B cell (primary cell): Measurements from ENCODE around the gene TMEM114.

Experiments
- CTCF ChIP-seq: fragments of 200-600 bp; IDR thresholded peaks from one replicate; pipeline ENCODE4 v1.8.0; 2022; ENCODE audit warnings: antibody characterized with exemption, mild to moderate bottlenecking
- EZH2 ChIP-seq: IDR thresholded peaks from 2 replicates; pipeline ENCODE4 v1.6.1; 2012; ENCODE audit warnings: borderline replicate concordance, low read depth, mild to moderate bottlenecking, moderate library complexity, low read length; ENCODE audit not compliant: insufficient read depth, poor library complexity, severe bottlenecking

GRCh38 chr16:8625491-8626087 is 35.3 kb upstream of the TMEM114 start:
- TF ChIP-seq CTCF (no peak), EZH2 (no peak)
